IMR-90 (cell line): ENCODE measurements around the gene KCTD20.
"Not testable (repeated sequence)": the region's sequence is repeated elsewhere in the genome, so short reads cannot be mapped to it uniquely, and the experiment has no call there.

Experiments
- NFE2L2 ChIP-seq: fragments of 150-350 bp; IDR thresholded peaks from 2 replicates; pipeline ENCODE4 v1.6.1; 2016; ENCODE audit warnings: low read depth, mild to moderate bottlenecking, low read length
- POLR2A ChIP-seq: IDR thresholded peaks from 2 replicates; pipeline ENCODE4 v1.6.1; 2012; ENCODE audit warnings: mild to moderate bottlenecking, low read depth, low read length
- SMC3 ChIP-seq: fragments of 150-350 bp; IDR thresholded peaks from 2 replicates; pipeline ENCODE4 v1.6.1; 2016; ENCODE audit warnings: low read depth, mild to moderate bottlenecking, antibody characterized with exemption, low read length, moderate library complexity
- TF ChIP-seq, protein P1 (sequence below): conservative IDR thresholded peaks from 2 replicates; pipeline ENCODE4 v1.5.1; 2012; ENCODE audit warnings: mild to moderate bottlenecking, low read depth, low read length, improper control_type of control experiment
- TF ChIP-seq, protein P2 (sequence below): fragments of 150-350 bp; IDR thresholded peaks from 2 replicates; pipeline ENCODE4 v1.6.1; 2016; ENCODE audit warnings: low read depth, mild to moderate bottlenecking, low read length, moderate library complexity, borderline replicate concordance

DNA sequence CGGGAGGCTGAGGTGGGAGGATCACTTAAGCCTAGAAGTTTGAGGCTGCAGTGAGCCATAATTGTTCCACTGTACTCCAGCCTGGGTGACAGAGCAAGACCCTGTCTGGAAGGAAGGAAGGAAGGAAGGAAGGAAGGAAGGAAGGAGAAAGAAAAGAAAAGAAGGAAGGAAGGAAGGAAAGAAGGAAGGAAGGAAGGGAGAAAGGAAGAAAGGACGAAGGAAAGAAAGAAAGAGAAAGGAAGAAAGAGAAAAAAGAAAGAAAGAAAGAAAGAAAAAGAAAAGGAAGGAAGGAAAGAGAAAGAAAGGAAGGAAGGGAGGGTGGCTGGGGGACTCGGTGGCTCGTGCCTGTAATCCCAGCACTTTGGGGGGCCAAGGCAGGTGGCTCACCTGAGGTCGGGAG, 33.1 kb upstream of the KCTD20 start:
- TF ChIP-seq, protein P1, sequence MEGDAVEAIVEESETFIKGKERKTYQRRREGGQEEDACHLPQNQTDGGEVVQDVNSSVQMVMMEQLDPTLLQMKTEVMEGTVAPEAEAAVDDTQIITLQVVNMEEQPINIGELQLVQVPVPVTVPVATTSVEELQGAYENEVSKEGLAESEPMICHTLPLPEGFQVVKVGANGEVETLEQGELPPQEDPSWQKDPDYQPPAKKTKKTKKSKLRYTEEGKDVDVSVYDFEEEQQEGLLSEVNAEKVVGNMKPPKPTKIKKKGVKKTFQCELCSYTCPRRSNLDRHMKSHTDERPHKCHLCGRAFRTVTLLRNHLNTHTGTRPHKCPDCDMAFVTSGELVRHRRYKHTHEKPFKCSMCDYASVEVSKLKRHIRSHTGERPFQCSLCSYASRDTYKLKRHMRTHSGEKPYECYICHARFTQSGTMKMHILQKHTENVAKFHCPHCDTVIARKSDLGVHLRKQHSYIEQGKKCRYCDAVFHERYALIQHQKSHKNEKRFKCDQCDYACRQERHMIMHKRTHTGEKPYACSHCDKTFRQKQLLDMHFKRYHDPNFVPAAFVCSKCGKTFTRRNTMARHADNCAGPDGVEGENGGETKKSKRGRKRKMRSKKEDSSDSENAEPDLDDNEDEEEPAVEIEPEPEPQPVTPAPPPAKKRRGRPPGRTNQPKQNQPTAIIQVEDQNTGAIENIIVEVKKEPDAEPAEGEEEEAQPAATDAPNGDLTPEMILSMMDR, result not testable (repeated sequence)
- TF ChIP-seq, protein P2, sequence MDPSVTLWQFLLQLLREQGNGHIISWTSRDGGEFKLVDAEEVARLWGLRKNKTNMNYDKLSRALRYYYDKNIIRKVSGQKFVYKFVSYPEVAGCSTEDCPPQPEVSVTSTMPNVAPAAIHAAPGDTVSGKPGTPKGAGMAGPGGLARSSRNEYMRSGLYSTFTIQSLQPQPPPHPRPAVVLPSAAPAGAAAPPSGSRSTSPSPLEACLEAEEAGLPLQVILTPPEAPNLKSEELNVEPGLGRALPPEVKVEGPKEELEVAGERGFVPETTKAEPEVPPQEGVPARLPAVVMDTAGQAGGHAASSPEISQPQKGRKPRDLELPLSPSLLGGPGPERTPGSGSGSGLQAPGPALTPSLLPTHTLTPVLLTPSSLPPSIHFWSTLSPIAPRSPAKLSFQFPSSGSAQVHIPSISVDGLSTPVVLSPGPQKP, result not testable (repeated sequence)
- TF ChIP-seq POLR2A, SMC3, NFE2L2: not testable (repeated sequence)
